Measurements from ENCODE around the gene SLC24A3.
"Not testable (repeated sequence)": the region's sequence is repeated elsewhere in the genome, so short reads cannot be mapped to it uniquely, and the experiment has no call there.

The SLC24A3 gene

DNA sequence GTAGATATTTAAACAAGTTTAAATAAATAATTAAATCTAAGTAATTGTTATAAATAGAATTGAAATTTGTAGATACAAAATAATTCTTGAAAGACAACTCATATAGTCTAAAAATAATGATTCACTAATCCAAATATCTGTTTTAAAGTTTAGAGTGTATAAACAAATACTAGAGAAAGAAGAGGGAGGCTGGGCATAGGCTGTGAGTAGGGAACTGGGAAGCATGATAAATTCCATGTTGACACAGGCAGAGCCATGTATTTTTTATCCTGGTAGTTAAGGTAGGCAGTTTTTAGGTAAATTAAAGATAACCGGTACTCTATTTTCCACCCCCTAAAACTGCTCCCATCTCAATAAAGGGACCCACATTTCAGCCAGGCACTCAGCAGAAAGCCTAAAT lies 534.0 kb downstream of the SLC24A3 start:
- DNase-seq (ENCODE audit: low read depth): no peak

DNA sequence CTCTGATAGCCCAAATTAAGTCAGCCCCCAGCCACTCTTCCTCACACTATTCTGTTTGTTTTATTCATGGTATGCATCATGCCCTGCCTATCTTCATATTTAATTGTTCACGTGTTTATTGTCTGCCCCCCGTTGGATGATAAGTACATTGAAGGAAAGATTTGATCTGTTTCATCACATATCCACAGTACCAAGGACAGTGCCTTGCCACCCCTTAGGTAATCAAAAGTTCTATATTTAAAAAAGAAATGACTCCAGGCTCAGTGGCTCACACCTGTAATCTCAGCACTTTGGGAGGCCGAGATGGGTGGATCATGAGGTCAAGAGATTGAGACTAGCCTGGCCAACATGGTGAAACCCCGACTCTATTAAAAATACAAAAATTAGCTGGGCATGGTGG lies 535.5 kb downstream of the SLC24A3 start:
- no peak for DNase-seq (ENCODE audit: low read depth)

DNA sequence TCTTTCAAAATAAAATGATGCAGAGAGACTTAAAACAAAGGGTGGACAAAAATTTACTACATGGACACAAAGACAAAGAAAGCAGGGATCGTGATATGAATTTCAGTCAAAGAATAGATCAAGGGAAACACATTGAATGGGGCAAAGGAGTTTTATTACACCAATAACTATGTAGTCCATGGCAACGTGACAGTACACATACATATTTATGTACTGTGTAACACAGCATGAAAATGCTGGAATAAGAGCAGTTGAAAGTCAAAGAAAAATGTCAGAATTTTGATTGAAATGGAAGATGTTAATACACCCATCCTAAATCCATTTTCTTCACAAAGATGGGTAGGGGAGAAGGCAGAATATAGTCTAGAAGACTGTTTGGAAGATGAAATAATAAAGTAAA lies 536.2 kb downstream of the SLC24A3 start:
- DNase-seq (ENCODE audit: low read depth): no peak

DNA sequence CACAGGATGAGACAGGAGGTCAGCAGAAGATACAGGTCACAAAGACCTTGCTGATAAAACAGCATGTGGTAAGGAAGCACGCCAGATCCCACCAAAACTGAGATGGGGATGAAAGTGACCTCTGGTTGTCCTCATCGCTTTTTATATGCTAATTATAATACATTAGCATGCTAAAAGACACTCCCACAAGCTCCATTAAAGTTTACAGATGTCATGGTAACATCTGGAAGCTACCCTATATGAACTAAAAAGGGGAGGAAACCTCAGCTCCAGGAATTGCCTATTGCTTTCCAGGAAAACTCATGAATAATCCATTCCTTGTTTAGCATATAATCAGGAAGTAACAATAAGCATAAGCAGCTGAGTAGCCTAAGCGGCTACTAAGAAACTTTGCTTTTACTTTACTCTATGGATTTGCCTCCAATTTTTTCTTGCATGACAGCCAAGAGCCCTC lies 537.2 kb downstream of the SLC24A3 start:
- DNase-seq (ENCODE audit: low read depth): no peak

DNA sequence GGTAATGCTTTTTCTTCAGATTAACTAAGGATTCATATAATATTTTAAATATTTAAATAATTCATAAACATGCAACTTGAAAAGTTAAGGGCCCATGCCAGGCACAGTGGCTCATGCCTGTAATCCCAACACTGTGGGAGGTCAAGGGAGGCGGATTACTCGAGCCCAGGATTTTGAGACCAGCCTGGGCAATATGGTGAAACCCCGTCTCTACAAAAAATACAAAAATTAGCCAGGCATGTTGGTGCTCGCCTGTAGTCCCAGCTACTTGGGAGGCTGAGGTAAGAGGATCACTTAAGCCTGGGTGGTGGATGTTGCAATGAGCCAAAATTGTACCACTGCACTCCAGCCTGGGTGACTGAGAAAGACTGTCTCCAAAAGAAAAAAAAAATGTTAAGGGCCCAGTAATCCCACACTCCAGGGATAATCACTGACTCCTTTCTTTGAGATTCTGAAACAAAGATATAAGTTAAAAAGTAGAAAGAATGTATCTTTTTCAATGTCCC lies 537.7 kb downstream of the SLC24A3 start:
- no peak for DNase-seq (ENCODE audit: low read depth)

DNA sequence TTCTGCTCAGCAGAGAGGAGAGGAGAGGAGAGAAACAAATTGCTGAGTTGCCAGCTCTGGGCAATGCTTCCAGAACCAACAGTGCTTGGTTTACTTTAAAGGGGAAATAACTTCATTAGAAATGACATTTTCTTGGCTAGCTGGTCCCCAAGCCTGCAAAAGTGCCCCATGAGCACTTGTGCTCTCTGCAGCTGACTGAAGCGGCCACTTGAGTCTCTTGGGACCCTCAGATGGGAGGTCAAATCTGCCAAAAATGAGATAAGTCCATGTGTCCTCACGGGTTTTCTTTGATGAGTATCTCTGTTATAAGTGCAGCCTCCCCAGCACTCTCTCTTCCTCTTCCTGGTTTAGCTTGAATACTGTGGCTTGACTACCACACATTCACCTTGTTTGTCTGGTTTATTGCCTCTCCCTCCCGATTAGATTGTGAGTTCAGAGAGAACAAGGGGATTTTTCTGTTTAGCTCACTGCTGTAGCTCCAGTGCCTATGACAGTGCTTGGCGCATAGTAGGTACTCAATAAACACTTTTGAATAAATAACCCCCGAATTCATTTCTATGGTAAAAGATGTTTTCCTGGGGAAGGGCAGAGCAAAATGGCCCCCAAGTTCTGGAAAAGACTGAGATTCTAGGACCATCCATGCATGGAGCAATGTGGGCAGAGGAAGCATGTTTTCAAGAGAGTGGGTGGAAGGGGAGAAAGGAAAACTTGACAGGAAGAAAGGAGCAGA lies 538.6 kb downstream of the SLC24A3 start:
- DNase-seq (ENCODE audit: low read depth): no peak

DNA sequence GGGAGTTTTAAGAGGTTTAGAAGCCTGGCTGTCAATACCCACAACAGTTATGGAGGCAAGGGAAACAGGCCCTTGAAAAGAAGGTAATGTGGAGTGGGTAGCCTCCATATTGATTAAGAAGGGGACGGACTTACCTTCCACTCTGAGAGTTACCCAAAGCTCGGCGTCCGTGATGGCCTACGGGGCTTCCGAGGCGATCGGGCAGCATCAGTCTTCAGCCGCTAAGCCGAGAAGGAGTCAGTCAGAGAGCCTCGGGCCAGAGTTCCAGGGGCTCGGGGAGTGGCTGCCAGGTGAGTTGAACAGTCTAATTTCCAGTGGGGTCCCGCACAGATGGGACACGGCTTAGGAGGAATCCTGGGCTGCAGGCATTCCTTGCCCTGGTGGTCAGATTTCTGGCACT lies 541.8 kb downstream of the SLC24A3 start:
- DNase-seq (ENCODE audit: low read depth): not testable (repeated sequence)

DNA sequence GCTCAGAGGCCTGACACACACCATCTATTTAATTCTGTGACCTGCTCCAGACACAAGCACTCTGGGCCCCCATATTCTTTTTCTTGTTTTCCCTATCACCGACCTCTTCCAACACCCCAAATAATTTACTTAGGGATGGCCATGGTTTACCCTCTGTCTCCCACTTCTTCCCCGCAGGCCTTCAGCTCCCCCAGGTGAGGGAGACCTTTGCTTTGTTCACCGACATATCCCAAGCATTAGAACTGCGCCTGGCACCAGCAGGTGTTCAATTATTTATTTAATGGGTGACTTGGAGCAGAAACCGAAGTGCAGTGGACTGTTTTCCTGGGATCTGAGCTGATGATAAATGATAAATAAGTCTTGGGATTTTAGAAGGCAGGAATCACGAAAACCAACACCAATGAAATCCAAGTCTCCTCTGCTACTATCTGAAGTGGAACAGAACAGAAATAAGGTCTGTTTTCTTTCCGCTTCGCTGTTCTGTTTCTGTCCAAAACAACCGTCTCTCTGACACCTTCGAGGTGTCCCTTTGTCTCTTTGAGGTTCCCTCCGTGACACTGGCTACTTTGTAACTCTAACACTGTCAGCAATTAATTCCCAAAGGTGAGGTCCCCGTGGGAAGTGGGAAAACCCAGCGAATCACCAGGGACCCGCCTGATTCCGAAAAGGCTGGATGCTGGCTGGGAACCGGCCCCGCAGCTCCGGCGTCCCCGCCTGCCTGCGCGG lies 544.5 kb downstream of the SLC24A3 start:
- DNase-seq (ENCODE audit: low read depth): no peak

DNA sequence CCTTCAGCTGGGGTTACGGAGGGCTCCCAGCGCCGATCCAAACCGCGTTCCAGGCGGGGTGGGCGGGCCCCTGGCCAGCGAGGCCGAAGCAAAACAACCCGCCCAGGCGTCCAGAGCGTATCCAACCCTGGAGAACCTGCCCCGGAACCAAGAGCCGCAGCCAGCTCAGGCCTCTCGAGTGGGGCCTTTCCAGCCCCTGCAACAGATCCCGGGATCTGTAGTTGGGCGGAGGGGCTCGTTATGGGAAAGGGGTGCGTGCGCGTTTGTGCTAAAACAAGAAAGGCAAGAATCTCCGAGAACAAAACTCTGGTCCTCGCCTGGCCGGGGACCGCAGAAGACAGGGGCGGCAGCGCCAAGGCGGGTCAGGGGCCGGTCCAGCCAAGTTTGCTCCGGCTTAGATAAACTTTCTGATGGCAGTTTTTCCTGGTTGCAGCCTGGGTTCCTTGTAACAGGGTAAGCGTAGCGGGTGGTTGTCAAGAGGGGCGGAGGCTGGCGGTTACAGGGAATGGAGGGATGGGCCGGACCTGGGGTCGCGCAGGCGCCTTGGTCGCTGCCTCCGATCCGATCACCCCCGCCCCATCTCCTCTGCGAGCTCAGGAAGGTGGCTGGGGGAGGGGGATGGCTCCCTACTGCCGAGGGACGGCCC lies 545.2 kb downstream of the SLC24A3 start:
- DNase-seq (ENCODE audit: low read depth): no peak

DNA sequence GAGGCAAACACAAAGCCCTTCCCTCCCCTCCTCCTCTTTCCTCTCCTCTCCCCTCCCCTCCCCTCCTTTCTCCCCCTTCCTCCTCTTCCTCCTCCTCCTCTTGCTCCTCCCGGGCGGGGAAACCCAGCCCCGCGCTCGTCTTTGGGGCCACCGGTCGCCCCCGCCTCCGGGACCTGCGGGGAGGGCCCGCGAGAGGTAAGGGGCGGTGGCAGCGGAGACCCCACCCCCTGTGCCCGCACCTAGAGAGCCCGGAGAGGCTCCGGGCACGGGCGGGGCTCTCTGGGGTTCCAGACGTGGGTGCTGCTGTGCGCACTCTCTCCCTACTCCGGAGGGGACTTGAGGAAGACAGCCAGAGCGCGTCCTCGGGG lies 545.7 kb downstream of the SLC24A3 start, which contains the start of gene RIN2:
TSS of gene RIN2 (plus strand) at position 126 of the 368 bp plus-strand sequence. CDS start 131,344 bp downstream, outside the sequence.
- no peak for DNase-seq (ENCODE audit: low read depth)

DNA sequence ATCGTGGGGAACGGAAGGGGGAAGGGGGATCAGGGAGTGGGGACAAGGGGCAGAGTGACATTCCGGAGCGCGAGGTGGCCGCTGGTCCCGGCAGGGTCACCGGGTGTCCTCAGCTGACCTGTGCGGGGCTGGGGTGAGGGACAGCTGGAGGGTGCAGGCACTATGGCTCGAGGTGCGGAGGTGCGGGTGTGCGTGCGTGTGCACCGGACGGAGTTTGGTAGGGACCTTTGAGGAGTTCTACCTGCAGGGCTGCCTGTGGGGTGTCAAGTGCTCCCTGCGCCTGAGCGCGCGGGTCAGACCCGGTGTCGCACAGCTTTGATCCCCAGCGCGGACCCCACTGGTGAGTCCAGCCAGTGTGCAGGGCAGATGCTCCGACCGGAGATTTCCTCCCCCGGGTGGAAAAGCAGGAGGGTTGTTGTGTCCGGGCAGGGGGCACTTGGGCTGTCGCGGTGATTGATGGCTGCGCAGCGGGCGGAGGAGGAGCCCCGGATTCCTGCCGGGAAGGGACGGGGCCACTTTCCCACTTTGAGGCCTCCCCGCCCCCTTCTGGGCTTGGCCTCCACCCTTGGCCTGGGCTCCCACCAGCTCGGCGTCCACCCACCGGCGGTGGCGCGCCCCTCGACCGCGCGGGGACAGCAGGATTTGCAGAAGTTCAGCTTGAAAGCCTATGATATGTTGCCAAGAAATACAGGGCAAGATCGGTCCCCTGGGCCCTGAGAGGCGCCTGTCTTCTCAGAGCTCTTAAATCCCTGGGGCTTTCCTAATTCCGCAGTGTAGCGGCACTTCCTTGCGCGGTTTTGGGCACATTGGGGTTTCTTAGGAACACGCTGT lies 546.3 kb downstream of the SLC24A3 start:
- no peak for DNase-seq (ENCODE audit: low read depth)

DNA sequence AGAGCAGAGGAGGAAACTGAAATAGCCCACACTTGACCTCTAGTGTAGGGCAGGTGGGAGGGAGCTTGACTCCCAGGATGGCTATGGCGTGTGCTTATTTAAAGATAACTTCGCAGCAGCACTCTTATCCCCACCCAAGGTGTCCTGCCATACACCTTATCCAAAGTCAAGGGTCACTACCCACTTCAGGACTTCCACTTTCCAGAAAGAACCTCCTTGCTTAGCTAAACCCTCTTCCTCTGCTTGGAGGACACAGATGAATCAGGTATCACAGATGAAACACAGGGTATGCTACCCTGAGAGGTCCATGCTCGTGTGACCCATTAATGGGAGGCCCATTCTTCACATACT lies 547.9 kb downstream of the SLC24A3 start:
- DNase-seq (ENCODE audit: low read depth): no peak

DNA sequence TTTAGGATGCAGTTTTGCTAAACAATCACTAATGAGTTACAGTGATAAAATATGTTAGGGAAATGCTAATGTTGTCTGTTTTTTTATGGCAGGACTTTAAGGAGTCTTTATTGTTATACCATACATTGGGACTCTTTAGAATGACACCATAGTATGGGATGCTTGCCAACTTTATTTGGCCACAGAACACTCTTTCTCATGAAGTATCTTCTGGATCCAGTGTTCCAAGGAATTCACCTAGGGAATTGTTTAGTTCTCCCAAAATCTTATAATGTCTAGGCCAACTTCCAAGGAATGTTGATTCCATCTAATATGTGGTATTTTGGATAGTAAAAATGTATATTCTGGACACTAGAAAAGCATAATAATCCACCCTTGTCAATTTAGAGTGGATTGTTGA lies 548.9 kb downstream of the SLC24A3 start:
- no peak for DNase-seq (ENCODE audit: low read depth)

DNA sequence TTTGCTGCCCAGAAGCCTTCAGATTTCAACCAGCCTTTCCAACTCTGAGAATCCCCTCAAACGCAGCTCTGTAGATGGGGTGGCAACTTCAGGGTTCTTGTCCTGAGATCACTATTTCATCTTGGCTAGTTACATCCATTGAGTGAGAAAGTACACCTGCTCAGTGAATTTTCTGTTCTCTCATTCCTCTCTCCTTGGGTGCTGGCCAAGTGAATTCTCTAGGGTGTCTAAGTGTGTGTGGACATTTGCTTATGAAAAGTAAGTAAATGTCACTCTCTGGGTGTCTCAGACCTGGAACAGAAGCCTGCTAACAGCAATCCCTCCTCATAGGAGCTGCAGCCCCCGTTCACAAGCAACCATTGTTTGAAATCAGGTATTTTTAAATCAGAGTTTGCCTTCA lies 549.4 kb downstream of the SLC24A3 start:
- DNase-seq (ENCODE audit: low read depth): no peak

DNA sequence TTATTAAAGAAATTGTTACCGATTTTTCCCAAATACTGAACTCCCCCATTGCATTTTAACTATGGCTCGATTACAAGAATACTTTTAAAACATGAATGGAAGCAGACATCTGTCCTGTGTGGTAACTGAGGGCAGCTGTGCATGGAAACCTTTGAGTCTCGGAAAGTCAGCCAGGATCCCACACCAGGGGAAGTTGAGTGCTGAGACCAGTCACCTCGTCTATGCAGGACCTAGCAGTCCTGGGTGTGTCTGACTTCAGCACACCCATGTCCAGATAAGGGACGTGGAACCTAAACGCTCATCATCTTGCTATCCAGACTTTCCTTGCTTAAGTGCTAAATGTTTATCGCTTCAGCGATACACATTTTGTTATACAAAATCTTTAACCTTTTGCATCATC lies 551.8 kb downstream of the SLC24A3 start:
- DNase-seq (ENCODE audit: low read depth): no peak

DNA sequence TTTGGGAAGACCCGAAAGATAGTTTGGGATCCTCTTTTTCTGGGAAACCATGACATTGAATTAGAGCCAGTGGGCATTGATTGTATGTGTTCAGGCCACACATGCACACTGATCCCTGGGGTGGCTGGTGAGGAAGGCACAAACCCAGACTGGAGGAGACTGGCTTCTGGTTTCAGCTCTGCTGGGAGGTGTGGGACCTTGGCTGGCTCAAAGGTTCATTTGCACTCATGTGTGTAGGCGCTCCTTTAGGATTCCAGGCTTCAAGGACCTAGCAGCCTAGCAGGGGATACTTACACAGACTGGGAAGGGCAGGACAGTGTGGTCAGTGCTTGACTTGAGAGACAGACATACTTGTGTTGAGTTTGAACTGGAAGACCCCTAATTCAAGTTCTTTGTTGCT lies 552.8 kb downstream of the SLC24A3 start:
- no peak for DNase-seq (ENCODE audit: low read depth)

DNA sequence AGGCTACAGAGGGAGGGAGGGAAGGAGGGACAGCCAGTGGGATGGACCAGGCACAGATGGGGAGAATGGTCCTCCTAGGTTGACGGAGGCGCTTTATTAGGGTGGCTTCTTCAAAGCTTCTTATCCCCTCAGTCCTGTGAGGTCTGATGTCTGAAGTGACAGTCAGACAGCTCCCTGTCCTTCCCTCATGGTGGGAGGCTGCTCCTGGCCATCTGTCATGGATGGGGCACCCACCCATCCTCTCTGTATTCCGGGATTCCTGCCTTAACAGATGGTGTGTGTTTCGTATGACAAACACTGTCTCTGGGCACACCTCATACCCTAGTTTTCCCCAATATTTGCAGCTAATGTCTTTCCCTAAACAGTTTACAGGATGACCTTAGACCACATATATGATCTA lies 553.5 kb downstream of the SLC24A3 start:
- no peak for DNase-seq (ENCODE audit: low read depth)

DNA sequence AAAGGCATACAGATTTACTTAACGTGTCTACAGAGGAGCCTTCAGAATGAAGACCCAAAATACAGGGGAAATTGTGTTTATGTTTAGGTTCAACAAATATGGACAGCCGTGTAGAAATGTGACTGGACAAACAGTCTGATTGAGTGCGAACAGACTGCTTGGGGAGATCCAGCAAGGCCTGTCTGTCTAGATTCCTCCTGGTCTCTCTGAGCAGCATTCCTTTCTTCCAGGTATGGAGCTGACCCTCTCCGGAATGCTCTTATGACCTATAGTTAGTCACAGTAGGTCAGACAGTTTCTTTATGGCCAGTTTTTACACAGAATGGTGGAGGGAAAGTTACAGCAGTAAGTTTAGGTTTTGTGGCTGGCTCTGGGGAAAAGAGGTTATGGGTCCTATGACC lies 554.6 kb downstream of the SLC24A3 start:
- no peak for DNase-seq (ENCODE audit: low read depth)

DNA sequence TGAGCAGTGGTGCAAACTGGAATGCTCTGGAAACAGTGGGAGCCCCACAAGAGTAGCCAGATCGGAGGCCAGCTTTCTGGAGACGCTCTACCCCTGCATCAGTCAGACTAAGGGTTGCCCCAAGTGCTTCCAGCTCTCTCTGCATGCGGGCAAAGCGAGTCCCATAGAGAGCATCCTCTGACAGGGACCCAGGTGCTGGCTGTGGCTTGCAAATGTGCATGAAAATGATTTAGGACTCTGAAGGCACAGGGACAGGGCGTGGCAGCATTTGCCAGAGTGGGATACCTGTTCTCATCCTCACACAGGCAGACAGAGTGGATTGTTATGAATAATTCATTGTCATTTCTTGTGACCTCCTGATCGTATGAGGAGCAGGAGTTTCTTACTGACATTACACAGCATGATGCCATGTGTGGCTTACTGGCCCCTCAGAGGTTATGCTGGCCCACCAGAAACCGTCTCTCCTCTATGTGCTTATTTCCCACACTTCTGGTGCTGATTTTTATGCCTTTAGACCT lies 555.9 kb downstream of the SLC24A3 start:
- DNase-seq (ENCODE audit: low read depth): no peak

DNA sequence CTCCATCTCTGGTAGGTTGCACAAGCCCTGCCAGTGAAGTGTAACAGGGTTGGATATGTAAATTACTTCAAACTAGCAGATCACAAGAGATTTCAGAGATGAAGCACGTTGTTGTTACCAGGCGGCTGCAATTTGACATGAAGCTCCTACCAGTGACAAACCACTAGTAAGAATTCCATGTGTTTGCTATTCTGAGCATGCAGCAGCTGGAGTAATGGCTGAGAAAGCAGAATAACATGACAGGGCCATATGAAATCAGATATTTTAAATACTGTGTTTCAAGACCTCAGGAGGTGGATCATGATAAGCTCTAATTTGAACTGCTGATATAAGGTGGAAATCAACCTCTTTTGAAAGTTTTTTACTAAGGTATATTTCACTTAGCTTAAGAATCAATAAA lies 557.1 kb downstream of the SLC24A3 start:
- no peak for DNase-seq (ENCODE audit: low read depth)

DNA sequence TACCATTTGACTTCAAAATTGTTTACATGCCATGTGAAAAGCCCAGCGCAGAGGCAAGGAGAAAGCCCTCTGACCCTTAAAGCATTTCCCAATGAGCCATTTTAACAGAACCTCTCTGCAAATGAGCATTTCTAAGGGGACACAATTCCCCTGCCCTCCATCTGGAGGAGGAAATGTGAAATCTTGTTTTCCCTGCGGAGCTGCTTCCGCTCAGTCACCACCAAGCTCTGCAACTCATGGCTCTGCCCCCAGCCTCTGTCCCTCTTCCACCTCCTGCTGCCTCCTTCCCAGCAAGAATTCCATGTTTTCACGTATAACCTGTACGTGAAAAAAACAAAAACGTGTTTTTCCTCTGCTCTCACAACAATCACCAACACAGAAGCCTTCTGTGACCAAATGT lies 557.9 kb downstream of the SLC24A3 start:
- no peak for DNase-seq (ENCODE audit: low read depth)

DNA sequence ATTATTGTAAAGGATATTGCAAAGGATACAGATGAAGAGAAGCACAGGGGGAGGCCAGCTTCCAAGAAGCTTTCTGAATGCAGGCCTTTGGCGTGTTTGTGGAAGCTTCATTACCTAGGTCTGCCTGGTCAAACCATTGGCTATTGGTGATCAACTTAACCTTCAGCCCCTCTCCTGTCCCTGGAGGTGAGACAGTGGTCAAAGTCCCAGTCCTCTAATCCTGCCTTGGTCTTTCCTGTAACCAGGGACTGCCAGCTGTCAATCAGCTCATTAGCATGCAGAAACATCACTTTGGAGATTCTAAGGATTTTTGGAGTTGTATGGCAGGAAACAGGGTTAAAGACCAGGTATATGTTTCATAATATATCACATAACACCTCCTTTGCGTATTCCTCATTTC lies 558.6 kb downstream of the SLC24A3 start:
- no peak for DNase-seq (ENCODE audit: low read depth)
